ENCODE results near the gene POLA1. TPM values are rescaled to one million over a fixed set of nuclear protein-coding genes. Genes with fewer than 3 reads are reported as not detected.

POLA1 gene
- total RNA-seq, 2 donors from 2014 or later = 7.9 to 19.6 TPM

DNA sequence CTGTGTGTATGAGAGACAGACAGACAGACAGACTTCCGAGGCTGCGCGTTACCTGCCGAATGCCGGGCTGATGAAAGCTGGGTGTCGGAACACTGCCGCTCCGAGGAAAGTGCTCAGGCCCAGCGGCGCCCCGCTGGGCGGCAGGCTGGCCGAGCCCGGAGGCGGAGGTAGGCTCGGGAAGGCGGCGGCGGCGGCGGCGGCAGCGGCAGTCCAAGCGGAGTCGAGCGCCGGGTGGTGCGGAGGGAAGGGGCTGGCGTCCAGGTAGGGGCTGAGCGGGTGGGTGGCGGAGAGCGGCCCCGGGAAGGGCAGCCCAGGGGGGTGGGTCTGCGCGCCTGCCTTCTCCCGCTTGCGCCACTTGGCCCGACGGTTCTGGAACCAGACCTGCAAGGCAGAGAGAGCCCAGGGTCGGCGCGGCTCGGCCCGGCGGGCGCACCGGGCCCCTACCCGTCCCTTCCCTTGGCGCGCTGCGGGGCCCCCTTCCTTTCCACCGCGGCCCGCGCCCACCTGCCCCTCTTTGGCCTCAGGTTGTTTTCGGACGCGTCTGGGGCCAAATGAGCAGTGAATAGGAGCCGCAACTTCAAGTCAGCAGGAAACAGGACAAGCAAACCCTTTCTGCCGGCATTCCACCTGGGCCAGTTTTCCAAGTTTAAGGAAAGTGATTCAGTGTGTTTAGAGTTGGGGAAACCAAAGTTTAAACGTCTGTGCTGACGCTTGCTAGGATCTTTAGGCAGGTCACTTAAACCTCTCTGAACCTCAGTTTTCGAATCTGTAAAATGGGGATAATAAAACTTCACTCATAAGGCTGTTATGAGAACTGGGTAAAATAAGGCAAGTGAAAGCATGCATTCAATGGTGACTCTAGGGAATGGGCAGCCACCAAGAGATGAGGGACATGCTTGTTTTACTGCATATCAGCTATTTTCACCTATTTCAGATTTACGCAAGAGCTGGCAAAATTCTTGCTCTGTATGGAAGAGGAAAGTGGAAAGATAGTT, 313.6 kb downstream of the POLA1 start:
- Histone ChIP-seq H3K4me3 (no peak overlapping the region), H3K27ac (no peak overlapping the region), H3K27me3 (peaks cover 94% of the 10 kb centered on the region), H3K36me3 (no peaks in the 10 kb centered on the region), H3K9me3 (no peaks in the 10 kb centered on the region), H3K9ac (ENCODE audit: low read depth in 2 of 2, low read length in 2 of 2) (no peak overlapping the region), H3K4me1 (no peaks in the 10 kb centered on the region)
- TF ChIP-seq, protein P1, sequence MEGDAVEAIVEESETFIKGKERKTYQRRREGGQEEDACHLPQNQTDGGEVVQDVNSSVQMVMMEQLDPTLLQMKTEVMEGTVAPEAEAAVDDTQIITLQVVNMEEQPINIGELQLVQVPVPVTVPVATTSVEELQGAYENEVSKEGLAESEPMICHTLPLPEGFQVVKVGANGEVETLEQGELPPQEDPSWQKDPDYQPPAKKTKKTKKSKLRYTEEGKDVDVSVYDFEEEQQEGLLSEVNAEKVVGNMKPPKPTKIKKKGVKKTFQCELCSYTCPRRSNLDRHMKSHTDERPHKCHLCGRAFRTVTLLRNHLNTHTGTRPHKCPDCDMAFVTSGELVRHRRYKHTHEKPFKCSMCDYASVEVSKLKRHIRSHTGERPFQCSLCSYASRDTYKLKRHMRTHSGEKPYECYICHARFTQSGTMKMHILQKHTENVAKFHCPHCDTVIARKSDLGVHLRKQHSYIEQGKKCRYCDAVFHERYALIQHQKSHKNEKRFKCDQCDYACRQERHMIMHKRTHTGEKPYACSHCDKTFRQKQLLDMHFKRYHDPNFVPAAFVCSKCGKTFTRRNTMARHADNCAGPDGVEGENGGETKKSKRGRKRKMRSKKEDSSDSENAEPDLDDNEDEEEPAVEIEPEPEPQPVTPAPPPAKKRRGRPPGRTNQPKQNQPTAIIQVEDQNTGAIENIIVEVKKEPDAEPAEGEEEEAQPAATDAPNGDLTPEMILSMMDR (IDR thresholded peaks at IDR 0.05) = no peak
- intact Hi-C loops (cut with DNase I) = no loop called here
- no peak for DNase-seq

DNA sequence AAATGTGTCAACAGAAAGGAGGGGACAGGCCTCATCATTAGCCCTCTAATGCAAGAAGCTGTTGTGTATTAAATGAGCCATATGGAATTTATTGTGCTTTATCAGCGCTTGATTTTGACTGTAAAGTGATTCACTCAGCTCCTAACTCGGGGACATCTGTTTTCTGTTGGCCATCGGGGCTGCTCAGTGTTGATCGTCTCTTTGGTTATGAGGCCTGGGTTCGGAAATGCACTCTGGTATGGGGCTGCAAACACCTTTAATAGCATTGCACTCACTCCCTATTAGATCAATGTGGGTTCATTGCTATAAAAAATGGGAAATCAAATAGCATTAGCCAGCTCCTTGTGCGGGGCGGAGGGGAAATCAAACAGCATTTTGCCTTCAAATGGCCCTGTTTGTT, 315.7 kb downstream of the POLA1 start:
- DNase-seq = no peak
- no peaks in the 10 kb centered on the region for H3K4me1 ChIP-seq
- no peak overlapping the region for H3K4me3 ChIP-seq
- peaks cover 92% of the 10 kb centered on the region for H3K27me3 ChIP-seq
- intact Hi-C loops (cut with DNase I) = no loop called here
- TF ChIP-seq, protein P1 (IDR thresholded peaks at IDR 0.05) = no peak
- no peaks in the 10 kb centered on the region for H3K36me3 ChIP-seq
- no peaks in the 10 kb centered on the region for H3K9me3 ChIP-seq
- no peak overlapping the region for H3K27ac ChIP-seq
- no peak overlapping the region for H3K9ac ChIP-seq (ENCODE audit: low read depth in 2 of 2, low read length in 2 of 2)

DNA sequence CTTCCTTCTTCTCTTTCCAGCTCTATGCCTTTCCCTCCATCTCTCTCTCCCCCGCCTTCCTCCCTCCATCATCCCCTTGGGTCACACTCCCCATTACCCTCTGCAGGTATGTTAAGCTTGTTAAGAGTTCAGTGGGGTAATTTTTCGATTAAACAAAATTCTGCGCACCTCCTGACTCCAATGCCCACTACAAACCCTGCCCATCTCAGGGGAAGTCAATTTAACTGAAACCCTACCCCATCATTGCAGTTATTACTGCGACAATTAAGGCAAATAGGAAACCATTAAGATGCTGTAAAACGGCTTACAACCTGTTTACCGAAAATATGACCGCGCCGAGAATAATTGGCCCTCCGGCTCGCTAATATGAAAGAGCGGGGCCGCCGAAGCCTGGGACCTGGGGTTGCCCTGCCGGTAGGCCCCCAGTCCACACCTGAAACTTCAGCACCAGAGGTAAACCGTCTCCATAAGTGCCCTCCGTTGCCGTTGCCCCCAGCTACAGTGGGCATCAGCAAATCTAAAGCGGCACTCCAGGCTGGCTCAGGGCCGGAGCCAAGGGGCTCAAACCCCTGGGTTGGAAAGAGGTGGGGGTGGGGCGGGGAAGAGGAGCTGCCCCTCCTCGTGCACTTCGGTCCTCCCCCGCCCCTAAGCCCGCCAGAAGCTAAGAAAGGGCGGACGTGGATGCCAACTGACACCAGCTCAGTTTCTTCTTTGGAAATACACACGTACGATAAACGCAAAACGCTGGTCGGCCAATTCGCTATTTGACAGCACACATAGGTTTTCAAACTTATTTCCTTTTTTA, 317.3 kb downstream of the POLA1 start:
- Histone ChIP-seq H3K4me1 (no peaks in the 10 kb centered on the region), H3K4me3 (no peak overlapping the region), H3K9me3 (no peaks in the 10 kb centered on the region), H3K36me3 (no peaks in the 10 kb centered on the region), H3K27ac (no peak overlapping the region), H3K27me3 (peaks cover 90% of the 10 kb centered on the region), H3K9ac (ENCODE audit: low read depth in 2 of 2, low read length in 2 of 2) (no peak overlapping the region)
- DNase-seq = no peak
- TF ChIP-seq, protein P1 (IDR thresholded peaks at IDR 0.05) = no peak
- intact Hi-C loops (cut with DNase I) = no loop called here

DNA sequence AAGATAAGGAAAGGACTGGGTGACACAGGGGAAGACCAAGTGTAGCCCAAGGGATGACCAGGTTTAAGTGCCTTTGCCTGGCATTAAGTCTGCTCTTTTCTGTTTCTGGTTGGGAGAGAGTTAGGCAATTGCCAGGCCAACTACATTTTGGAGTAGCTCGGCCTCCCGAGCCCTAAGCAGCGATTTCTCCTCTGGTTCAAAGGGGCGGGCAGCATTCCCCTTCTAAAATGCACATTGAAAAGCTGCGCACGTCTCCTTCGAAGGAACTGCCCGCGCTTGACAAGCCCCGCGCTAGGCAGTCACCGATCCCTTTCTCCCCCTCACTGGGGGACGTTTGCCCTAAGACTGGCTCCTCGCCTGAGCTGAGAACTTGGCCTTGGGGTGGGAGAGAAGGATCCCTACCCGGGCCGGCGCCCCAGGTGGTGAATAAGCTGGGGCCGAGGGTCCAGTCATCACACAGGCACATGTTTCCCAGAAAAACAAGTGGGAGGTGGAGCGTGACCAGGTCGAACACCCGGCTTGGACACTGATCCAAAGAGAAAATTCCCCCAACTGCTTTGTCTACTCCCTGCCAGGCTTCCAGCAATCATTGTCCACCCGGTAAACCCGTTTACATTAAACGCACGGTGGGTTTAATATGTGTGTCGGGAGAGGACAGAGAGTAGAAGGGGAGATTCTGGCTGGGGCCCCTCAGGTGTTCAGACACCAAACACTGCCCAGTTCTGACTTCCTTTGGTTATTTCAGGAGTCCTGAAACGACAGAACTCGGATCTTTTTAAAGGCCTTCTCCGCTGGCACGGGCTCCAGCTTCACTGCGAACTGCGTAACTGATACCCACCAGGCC, 318.1 kb downstream of the POLA1 start:
- intact Hi-C loops (cut with DNase I) = no loop called here
- no peak overlapping the region for H3K4me3 ChIP-seq

More for the DNA sequence above, 318.1 kb downstream of the POLA1 start:
- Histone ChIP-seq H3K36me3 (no peaks in the 10 kb centered on the region), H3K9ac (ENCODE audit: low read depth in 2 of 2, low read length in 2 of 2) (no peak overlapping the region), H3K9me3 (no peaks in the 10 kb centered on the region), H3K27me3 (peaks cover 90% of the 10 kb centered on the region), H3K4me1 (no peaks in the 10 kb centered on the region), H3K27ac (no peak overlapping the region)
- DNase-seq = no peak
- TF ChIP-seq, protein P1 (IDR thresholded peaks at IDR 0.05) = no peak

Measured in colonic mucosa (tissue), 4 donors.